ENCODE data around the gene STX8.
"Not testable (repeated sequence)": the region's sequence is repeated elsewhere in the genome, so short reads cannot be mapped to it uniquely, and the experiment has no call there.

The STX8 gene

GRCh38 chr17:9339958-9340357 lies 235.7 kb downstream of the STX8 start:
- no peak for DNase-seq (ENCODE audit: low spot score)

DNA sequence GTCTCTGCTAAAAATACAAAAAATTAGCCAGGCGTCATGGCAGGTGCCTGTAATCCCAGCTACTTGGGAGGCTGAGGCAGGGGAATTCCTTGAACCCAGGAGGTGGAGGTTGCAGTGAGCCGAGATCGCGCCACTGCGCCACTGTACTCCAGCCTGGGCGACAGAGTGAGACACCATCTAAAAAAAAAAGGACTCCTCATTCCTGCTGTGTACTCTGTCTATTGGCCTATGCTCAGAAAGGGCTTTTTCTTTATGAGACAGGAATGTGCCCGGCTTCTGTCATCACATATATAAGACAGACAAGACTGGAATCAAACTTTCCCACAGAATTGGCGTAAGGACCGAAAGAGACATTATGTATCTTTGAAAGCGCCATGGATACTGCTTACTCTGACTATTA lies 236.1 kb downstream of the STX8 start:
- not testable (repeated sequence) for DNase-seq (ENCODE audit: low spot score)

DNA sequence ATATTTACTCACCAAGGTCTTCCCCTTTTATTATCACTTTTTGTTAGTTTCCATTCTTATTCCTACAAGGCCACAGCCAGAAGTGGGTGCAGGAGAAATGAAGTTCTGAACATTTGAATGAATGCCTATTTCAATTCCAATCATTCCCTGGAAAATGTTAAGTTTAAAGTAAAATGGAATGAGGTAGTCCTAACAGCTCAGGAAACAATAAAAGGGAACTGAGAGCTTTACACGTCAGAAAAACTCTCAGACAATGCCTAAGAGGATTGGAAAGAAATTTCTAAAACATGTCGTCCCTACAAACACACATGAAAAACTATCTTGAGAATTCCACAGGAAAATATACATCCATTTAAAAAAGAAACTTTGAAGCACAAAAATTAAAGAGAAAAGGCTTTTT lies 238.8 kb downstream of the STX8 start:
- no peak for DNase-seq (ENCODE audit: low spot score)

DNA sequence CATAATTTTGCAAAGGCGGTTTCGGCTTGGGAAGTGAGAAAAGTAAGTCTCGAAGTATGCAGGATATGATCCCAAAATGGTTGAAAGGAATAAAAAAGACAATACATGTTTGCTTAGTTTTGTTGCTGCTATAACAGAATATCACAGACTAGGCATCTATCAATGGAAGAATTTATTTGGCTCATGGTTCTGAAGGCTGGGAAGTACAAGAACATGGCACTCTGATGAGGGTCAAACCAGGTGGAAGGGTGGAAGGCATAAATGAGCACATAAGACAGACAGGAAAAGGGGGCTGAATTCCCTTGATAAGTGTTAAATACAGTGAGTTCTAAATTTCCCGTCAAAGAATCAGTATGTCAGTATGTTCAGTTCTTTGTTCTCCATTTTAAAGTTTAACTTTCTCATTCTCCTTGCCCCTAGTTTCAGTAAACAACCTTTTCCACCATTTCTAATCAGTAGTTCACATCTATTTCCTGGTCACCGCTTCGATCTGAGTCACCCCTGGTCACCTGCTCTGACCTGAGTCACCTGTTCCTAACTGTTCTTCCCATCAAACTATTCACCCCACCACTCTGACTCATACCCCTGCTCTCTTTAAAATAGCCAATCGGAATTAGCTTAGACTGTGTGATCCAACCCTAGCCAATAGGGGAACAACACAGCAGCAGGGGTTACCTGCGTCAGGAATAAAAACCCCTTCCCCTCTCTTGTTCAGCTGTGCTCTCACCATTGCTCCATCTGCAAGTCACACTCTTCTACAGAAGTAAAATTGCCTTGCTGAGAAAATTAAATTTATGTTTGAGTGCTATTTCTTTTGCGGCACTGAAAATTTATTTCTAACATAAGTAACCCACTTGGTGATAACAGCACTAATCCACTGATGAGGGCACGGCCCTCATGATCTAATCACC lies 240.8 kb downstream of the STX8 start:
- DNase-seq (ENCODE audit: low spot score), result no peak

DNA sequence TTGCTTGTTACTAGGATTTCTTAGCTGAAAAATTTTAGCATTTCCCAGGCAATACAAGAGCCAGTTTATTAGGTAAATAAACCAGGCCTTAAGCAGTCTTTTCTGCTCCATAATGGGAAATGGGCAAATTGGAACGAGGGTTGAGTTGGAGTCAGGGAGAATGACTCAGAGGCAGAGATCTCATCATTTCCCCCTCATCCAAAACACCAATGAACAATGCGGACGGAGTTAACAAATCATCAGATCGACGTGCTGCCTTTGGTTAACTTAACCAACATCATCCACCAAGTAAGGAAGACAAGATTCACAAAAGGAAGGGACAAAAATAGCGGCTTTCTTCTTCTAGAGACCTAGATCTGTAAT lies 243.5 kb downstream of the STX8 start:
- no peak for DNase-seq (ENCODE audit: low spot score)

DNA sequence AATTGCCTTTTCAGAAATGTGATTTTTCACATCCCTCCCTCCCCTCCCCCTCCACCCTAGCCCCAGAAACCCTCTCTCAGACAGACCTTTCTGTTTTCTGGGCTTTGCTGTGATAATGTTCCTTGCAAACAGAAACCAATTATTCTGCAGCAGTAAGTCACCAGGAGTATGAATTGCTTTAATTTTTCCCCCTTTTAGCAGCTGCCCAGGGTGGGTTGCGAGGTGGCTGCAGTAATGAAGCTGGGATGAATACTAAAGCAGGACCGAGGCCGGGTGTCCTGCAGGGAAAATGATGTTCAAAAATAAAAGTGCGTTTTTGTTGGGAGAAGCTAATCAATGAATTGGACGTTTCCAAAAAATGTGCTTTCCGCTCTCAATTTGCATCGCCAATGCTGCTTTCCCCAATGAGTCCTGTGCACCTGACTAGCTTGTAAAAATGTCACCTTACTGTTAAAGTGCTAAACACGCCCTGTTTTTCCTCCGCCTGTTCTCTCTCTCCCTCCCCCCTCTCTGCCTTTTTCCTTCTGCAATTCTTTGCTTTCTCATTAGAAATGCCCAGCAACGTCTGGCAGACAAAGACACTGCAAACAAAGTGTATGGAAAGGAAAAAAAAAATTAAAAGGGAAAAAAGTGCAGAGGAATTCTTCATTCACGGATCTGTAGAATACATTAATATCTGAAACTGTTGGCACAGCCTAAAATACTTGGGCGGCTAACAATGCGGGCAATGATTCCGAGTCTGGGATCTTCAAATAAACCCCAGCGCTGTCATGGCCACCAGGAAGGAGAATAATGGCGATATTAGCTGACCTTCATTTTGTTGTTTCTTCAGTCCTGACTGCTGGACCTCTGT lies 244.1 kb downstream of the STX8 start:
- DNase-seq (ENCODE audit: low spot score), result no peak

DNA sequence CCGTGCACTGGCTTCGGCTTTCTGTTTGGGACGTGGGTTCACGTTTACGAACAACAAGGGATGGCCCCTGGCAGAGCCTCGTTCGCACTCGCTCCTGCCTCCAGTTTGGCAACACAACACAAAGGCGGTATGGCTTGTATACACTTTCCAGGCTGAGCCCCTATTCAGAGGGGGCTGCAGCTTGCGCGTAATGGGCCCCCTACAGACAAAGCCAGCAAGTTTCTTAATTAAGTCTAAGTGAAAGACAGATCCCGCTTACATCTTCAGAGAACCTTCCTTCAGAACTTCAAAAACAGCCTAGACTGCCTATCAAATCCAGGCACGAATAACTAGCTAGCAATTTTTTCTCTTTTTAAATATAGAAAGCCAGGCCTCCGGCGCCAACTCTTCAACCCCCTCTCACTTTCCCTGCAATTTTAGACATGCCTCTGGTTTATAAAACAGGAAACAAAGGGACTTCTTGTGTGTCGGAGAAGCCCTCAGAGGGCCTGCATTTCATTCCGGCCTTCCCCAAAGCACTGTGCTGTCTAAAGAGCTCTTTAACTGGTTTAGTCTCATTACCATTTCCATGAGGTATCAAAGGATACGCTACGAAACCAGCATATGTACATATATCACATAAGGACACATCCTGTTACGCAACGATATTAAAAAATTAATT lies 244.9 kb downstream of the STX8 start:
- DNase-seq (ENCODE audit: low spot score), result no peak

DNA sequence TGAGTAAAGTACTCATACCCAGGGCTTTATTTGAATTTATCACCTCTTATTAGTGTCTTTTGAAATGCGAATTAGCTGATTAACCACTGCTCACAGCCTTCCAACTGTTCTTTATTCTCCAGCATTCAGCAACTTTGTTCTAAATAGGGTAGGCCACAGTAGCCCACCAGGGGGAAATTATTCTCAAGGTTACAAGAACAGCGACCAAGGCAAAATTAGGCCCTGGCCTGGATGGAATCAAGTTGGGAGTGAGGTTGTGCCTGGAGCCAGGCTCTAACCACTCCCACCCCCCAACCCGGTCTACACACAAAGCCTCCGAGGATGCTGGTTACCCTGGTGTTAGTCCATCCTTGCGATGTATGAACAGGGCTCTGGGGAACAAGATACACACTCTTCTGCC lies 245.5 kb downstream of the STX8 start:
- no peak for DNase-seq (ENCODE audit: low spot score)

DNA sequence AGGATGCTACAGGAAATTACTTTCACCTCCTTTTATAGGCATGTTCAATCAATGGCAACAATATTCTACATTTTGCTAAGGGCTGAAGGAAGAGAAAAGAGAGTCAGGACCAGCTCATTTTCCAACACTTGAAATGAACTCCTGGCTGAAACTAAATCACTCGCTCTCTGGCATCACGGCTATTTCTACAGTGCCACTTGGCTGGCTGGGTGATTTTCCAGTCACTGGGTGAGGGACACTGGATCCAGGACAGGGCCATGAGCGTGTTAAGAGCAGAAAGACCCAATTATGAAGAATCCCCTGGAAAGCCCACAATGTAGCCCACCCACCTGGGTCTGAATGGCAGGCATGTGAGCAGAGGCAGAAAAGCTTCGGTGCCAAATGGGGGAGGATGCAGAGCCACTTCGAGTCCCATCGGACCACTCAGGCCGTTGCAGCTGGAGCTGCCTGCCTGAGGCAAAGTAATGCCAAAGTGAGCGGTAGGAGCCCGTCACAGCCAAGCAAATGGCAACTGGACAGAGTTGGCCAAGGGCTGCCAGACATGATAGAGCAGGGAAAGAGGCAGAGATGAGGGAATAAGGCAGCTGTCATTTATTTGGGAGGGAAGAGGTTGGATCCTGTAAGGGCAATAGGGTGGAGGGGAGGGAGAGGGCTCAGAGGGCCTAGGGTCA lies 246.2 kb downstream of the STX8 start:
- DNase-seq (ENCODE audit: low spot score), result no peak

DNA sequence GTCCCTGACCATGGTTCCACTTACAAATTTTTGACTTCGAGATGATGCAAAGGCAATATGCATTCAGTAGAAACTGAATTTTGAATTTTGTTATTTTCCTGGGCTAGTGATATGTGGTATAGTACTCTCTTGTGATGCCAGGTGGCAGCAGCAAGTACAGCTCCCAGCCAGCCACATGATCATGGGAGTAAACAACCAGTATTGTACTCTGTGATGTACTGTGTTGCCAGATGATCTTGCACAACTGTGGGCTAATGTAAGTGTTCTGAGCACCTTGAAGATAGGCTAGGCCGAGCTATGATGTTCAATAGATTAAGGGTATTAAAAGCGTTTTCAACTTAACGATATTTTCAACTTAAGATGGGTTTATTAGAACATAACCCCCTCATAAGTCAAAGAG lies 250.8 kb downstream of the STX8 start:
- DNase-seq (ENCODE audit: low spot score), result no peak

- DNase-seq (ENCODE audit: low spot score), result no peak
Observed at GRCh38 chr17:9322326-9322725, 253.3 kb downstream of the STX8 start.

- DNase-seq (ENCODE audit: low spot score), result no peak
Observed at GRCh38 chr17:9321890-9322289, 253.7 kb downstream of the STX8 start.

DNA sequence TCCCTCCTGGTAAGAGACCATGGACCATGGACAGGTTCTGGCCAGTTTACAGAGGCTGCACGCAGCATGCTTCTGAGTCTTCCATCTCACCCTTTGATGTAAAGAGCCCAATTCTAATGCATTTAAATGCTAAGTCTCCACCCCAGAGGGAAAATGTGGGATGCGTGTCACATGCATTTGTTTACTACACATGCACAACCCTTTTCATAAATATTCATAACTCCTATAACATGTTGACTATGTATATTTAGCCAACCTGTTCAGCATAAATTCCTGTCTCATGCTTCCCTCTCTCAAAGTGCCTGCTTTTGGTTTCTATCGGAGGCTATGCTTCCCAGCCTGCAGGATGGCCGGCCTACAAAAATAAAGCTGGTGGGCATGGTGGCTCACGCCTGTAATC lies 260.3 kb downstream of the STX8 start:
- DNase-seq (ENCODE audit: low spot score), result no peak

GRCh38 chr17:9313346-9313745 lies 262.3 kb downstream of the STX8 start:
- no peak for DNase-seq (ENCODE audit: low spot score)

GRCh38 chr17:9309216-9309615 lies 266.4 kb downstream of the STX8 start:
- no peak for DNase-seq (ENCODE audit: low spot score)

GRCh38 chr17:9308069-9308468 lies 267.6 kb downstream of the STX8 start:
- DNase-seq (ENCODE audit: low spot score), result no peak

DNA sequence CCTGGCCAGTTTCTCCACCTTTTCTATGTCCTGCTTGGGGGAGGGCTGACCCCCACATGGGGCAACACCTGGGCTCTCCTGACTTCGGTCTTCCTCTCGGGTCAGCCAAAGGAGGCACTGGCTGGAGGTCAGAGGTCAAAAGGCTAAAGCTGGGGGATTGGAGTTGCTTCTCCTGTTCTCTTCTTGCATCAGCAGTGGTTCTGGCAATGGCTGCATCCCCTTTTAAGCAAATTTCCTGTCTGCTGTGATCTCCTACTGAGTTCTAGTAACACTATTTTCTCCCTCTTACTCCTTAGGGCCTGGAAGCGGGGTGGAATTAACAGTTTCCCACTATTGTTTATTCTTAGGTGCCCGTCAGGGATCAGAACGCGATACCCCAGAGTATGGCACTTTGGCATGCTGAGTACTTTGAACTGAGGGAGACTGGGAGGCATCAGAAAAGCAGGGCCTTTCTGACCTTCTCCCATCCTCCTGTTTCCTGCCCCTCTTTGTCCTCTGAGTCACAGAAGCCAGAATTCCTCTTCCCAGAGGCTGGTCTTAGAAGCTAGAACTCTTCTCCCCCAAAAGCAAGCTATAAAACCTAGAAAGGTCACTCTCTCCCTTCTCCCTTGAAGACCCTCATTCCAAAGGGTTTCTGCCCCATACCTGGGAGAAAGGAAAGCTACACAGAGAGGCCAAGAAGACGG lies 268.2 kb downstream of the STX8 start:
- no peak for DNase-seq (ENCODE audit: low spot score)

- no peak for DNase-seq (ENCODE audit: low spot score)
Observed at GRCh38 chr17:9306086-9306485, 269.5 kb downstream of the STX8 start.

DNA sequence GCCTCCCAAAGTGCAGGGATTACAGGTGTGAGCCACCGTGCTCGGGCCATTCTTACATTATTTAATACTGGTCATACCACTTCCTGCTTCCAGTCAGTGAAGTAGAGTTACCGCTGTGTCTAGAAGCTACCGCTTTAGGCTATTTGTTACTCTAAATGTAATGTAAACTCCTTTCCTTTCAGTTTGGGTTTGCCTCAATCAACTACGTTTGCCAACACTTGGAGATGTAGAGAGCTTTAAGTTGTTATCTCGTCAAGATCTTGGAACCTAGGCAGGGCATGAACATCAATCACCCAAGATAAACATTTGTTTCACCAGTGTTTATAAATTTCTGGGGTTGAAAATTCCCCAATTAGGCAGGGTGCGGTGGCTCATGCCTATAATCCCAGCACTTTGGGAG lies 275.9 kb downstream of the STX8 start:
- DNase-seq (ENCODE audit: low spot score), result no peak

DNA sequence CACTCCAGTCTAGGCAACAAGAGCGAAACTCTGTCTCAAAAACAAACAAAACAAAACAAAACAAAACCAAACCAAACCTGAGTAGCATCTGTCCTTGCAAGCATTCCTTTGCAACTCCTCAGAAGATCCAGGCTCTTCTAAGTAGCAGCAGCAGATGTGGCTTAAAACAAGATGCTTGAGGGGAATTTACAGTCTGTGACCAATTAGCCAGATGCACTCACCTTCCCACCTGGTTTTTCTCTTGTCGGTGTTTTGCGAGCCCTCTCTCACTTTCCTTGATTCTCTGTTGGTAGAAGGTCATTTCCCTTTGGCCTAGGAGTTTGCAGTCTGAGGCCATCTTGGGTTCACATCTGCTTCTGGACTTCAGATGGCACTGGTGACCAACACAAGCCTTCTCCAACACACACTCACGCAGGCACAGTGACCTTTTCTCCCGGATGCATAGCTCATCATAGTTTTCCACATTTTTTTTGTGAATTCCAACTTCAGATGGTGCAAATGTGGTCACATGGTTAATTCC lies 276.8 kb downstream of the STX8 start:
- no peak for DNase-seq (ENCODE audit: low spot score)

DNA sequence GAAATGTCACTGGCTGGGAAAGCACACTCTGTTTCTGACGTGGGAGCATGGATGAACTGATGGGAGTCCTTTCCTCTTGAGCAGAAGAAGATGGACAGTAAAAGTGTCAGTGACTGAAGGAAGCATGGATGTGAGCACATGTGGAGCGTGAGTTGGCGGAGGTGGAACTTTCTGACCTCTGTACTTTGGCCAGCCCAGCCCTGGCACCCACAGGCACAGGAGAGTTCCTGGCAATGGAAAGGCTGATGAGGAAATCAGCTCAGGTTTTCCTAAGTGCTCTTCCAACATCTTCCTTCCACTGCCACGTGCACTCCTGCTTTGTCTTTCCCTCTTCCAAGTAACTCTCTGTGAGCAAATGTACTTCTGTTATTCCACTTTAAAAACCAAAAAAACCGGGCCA lies 277.5 kb downstream of the STX8 start:
- no peak for DNase-seq (ENCODE audit: low spot score)

Data from CD4-positive, alpha-beta T cell treated with Interleukin-6 at 100 ng/mL for 8 hours (primary cell).